ENCODE data around the gene HGS. TPM values are rescaled to one million over a fixed set of nuclear protein-coding genes. Genes with fewer than 3 reads are reported as not detected.

The HGS gene
- total RNA-seq, 1 donor from 2014 or later, result 215 TPM

GRCh38 chr17:81714412-81715106 lies 30.7 kb downstream of the HGS start:
- no peak overlapping the region for H3K4me3 ChIP-seq (ENCODE audit: low read depth, low read length)
- TF ChIP-seq, protein P1, sequence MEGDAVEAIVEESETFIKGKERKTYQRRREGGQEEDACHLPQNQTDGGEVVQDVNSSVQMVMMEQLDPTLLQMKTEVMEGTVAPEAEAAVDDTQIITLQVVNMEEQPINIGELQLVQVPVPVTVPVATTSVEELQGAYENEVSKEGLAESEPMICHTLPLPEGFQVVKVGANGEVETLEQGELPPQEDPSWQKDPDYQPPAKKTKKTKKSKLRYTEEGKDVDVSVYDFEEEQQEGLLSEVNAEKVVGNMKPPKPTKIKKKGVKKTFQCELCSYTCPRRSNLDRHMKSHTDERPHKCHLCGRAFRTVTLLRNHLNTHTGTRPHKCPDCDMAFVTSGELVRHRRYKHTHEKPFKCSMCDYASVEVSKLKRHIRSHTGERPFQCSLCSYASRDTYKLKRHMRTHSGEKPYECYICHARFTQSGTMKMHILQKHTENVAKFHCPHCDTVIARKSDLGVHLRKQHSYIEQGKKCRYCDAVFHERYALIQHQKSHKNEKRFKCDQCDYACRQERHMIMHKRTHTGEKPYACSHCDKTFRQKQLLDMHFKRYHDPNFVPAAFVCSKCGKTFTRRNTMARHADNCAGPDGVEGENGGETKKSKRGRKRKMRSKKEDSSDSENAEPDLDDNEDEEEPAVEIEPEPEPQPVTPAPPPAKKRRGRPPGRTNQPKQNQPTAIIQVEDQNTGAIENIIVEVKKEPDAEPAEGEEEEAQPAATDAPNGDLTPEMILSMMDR (IDR thresholded peaks at IDR 0.05; ENCODE audit: insufficient read depth, low read length, poor library complexity, severe bottlenecking), result no peak
- no peak for DNase-seq (ENCODE audit: low read depth)
- no peaks in the 10 kb centered on the region for H3K27me3 ChIP-seq (ENCODE audit: control insufficient read depth, insufficient read depth, low read length)
- H3K36me3 ChIP-seq (ENCODE audit: control insufficient read depth, insufficient read depth, low read length), result peaks cover 1% of the 10 kb centered on the region

DNA sequence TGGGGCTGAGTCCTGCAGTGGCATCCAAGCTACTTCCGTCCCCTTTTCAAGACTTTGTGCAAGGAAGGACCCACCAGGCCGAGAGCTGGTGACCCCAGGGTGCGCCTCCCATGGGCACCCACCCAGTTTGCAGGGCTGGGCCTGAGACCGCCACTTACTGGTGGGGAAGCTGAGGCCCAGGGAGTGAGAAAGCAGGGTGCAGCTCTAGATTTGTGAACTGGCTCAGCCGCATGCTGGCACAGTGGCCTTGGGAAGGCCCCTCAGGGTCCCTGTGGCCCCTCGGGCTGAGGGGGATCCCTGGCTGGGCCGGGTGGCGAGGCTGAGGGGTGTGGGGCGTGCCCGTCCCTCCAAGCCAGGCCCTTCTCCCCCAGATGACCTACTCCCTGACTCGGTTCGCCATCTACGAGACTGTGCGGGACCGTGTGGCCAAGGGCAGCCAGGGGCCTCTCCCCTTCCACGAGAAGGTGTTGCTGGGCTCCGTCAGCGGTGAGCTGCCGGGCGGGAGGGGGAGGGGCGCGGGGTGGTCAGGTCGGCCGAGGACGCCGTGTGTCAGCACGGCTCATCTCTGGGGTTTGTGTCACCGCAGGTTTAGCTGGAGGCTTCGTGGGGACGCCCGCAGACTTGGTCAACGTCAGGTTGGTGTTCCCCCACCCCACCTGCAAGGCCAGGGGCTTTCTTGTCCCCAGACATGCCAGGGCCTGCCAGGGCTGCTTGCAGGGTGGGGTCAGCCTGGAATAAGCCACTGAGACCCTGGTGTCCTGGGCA lies 31.5 kb downstream of the HGS start:
- Histone ChIP-seq H3K36me3 (ENCODE audit: control insufficient read depth, insufficient read depth, low read length) (peaks cover 1% of the 10 kb centered on the region), H3K27me3 (ENCODE audit: control insufficient read depth, insufficient read depth, low read length) (no peaks in the 10 kb centered on the region), H3K4me3 (ENCODE audit: low read depth, low read length) (no peak overlapping the region)
- TF ChIP-seq, protein P1 (IDR thresholded peaks at IDR 0.05; ENCODE audit: insufficient read depth, low read length, poor library complexity, severe bottlenecking), result no peak
- DNase-seq (ENCODE audit: low read depth), result no peak

DNA sequence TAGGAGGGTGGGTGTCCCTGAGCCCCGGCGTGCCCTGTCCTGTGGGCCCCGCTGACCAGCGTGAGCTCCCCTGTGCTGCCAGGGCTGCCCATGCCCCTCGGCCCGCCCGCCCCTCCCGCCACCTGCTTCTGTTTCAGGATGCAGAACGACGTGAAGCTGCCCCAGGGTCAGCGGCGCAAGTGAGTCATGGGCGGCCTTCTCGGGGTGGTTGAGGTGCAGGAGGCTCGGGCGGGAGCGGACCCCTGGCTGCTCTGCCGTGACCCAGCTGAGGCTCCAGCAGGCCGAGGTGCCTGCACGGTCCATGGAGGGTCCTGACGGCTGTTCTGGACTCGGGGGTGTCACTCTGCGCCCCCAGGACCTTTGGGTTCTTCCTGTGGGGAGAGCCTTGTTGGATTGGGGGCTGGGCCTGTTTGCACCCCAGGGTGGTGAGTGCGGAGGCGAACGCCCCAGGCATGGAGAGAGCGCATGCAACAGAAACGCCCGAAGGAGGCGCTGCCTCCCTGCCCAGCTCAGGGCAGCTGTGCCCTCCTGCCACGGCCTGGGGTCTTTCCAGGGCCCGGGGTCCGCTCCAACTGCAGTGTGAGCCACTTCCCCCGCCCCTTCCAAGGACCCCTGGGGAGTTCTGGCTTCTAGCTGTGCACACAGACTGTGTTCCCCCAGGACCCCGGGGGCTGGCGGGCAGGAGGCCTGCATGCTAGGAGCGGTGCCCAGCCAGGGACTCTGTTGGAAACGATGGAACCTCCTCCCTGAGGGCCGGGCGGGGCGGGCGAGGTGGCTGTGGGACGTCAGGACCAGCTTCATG lies 32.3 kb downstream of the HGS start:
- no peak overlapping the region for H3K4me3 ChIP-seq (ENCODE audit: low read depth, low read length)
- TF ChIP-seq, protein P1 (IDR thresholded peaks at IDR 0.05; ENCODE audit: insufficient read depth, low read length, poor library complexity, severe bottlenecking), result no peak
- DNase-seq (ENCODE audit: low read depth), result no peak
- peaks cover 1% of the 10 kb centered on the region for H3K36me3 ChIP-seq (ENCODE audit: control insufficient read depth, insufficient read depth, low read length)
- no peaks in the 10 kb centered on the region for H3K27me3 ChIP-seq (ENCODE audit: control insufficient read depth, insufficient read depth, low read length)

DNA sequence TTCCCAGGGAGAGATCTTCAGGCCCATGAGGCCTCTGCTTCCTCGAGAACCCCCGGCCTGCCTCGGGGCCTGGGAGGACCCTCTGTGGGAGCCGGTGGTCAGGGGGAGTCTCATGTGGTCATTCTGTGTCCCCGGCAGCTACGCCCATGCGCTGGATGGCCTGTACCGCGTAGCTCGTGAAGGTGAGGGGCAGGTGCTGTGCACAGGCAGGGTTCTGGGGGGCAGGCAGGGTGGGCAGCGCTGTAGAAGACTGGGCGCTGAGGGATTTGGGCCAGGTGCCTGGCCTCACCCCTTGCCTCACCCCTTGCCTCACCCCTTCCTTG lies 32.8 kb downstream of the HGS start:
- DNase-seq (ENCODE audit: low read depth), result no peak
- Histone ChIP-seq H3K4me3 (ENCODE audit: low read depth, low read length) (no peak overlapping the region), H3K27me3 (ENCODE audit: control insufficient read depth, insufficient read depth, low read length) (no peaks in the 10 kb centered on the region), H3K36me3 (ENCODE audit: control insufficient read depth, insufficient read depth, low read length) (peaks cover 1% of the 10 kb centered on the region)
- TF ChIP-seq, protein P1 (IDR thresholded peaks at IDR 0.05; ENCODE audit: insufficient read depth, low read length, poor library complexity, severe bottlenecking), result no peak

- TF ChIP-seq, protein P1 (IDR thresholded peaks at IDR 0.05; ENCODE audit: insufficient read depth, low read length, poor library complexity, severe bottlenecking), result no peak
- H3K36me3 ChIP-seq (ENCODE audit: control insufficient read depth, insufficient read depth, low read length), result peaks cover 1% of the 10 kb centered on the region
- no peak for DNase-seq (ENCODE audit: low read depth)
These were observed 33.4 kb downstream of the HGS start for GRCh38 chr17:81717049-81717765.

More at GRCh38 chr17:81717049-81717765, 33.4 kb downstream of the HGS start:
- H3K27me3 ChIP-seq (ENCODE audit: control insufficient read depth, insufficient read depth, low read length), result no peaks in the 10 kb centered on the region
- H3K4me3 ChIP-seq (ENCODE audit: low read depth, low read length), result no peak overlapping the region

Measured in kidney epithelial cell (primary cell).